Measurements from ENCODE around the gene DES.

- TF ChIP-seq SMAD3 (CRISPR knock-in tag; IDR thresholded peaks at IDR 0.05; ENCODE audit: borderline replicate concordance) (no peak), CREB1 (CRISPR knock-in tag; IDR thresholded peaks at IDR 0.05) (no peak), MXD4 (CRISPR knock-in tag; IDR thresholded peaks at IDR 0.05; ENCODE audit: borderline replicate concordance) (no peak), SP1 (CRISPR knock-in tag; conservative IDR thresholded peaks at IDR 0.05) (no peak; the same call in 1 of the 2 replicates)
Measured at GRCh38 chr2:219434468-219434717, 16.2 kb downstream of the DES start.

All from WTC11 (cell line).